H1 (cell line): ENCODE results near the gene SH3BP2. TPM values are rescaled to one million over a fixed set of nuclear protein-coding genes. Genes with fewer than 3 reads are reported as not detected.

ENCODE experiments used
- CTCF ChIA-PET: fragments of 300-600 bp; sonication (Branson Sonifier 250); formaldehyde crosslinking; loops from one replicate; lab custom pipeline; 2021; ENCODE audit not compliant: partially characterized antibody; lab: Charles Lee
- POLR2A ChIA-PET: fragments of 300-600 bp; sonication (Branson Sonifier 250); formaldehyde crosslinking; loops from one replicate; lab custom pipeline; 2021; ENCODE audit warnings: inconsistent platforms; ENCODE audit not compliant: partially characterized antibody; lab: Charles Lee
- DNase-seq, 2 experiments: peaks; one replicate each; pipeline versions ENCODE4 v3.0.0 to v3.0.0-alpha.2; 2010 to 2022; ENCODE audit warnings: low spot score in 2 of 2, low read depth in 1 of 2, mixed read lengths in 1 of 2
- FAIRE-seq: peaks from 2 replicates; lab custom pipeline; 2011; peaks lifted over from hg19 to GRCh38; lab: Jason Lieb, UNC
- H2AFZ ChIP-seq: 2 replicates; pipeline ENCODE4 v1.8.1; 2012; ENCODE audit warnings: low read length, inconsistent platforms
- H2AK5ac ChIP-seq: 2 replicates; pipeline ENCODE4 v1.6.1; 2013; ENCODE audit warnings: low read depth, low read length
- H2BK120ac ChIP-seq: replicated peaks from 2 replicates; pipeline ENCODE3; 2013; ENCODE audit warnings: low read depth, low read length, inconsistent platforms
- H2BK12ac ChIP-seq: 2 replicates; pipeline ENCODE4 v1.6.1; 2013; ENCODE audit warnings: low read depth, low read length
- H2BK15ac ChIP-seq: 2 replicates; pipeline ENCODE4 v1.6.1; 2013; ENCODE audit warnings: low read length
- H2BK20ac ChIP-seq: 2 replicates; pipeline ENCODE4 v1.6.1; 2013; ENCODE audit warnings: low read length
- H2BK5ac ChIP-seq: 2 replicates; pipeline ENCODE4 v1.6.1; 2013; ENCODE audit warnings: low read depth, low read length
- H3K14ac ChIP-seq: 2 replicates; pipeline ENCODE4 v1.6.1; 2013; ENCODE audit warnings: inconsistent platforms; ENCODE audit not compliant: insufficient read length
- H3K18ac ChIP-seq: 2 replicates; pipeline ENCODE4 v1.6.1; 2013; ENCODE audit warnings: low read length; ENCODE audit errors: extremely low read depth
- H3K23ac ChIP-seq: 2 replicates; pipeline ENCODE4 v1.6.1; 2013; ENCODE audit warnings: inconsistent platforms; ENCODE audit not compliant: insufficient read length
- H3K23me2 ChIP-seq: 2 replicates; pipeline ENCODE4 v1.6.1; 2013; ENCODE audit warnings: low read depth, low read length
- H3K27ac ChIP-seq: 2 replicates; pipeline ENCODE4 v1.6.1; 2011; ENCODE audit warnings: low read depth, low read length, inconsistent platforms
- H3K27me3 ChIP-seq, 4 experiments: replicated peaks in 1 of 4; 1 replicate in 1 of 4; 2 replicates in 3 of 4; pipeline versions ENCODE4 v1.6.1 to v1.8.1; 2011 to 2013; ENCODE audit warnings: low read length in 3 of 4, mild to moderate bottlenecking in 3 of 4, inconsistent platforms in 2 of 4, mixed read lengths in 2 of 4, moderate library complexity in 1 of 4; ENCODE audit not compliant: control insufficient read depth in 3 of 4, insufficient read depth in 3 of 4; ENCODE audit errors: extremely low read depth in 1 of 4
- H3K36me3 ChIP-seq, 4 experiments: 2 replicates each; pipeline versions ENCODE4 v1.6.1 to v1.8.1; 2011 to 2013; ENCODE audit warnings: mild to moderate bottlenecking in 4 of 4, low read length in 3 of 4, moderate library complexity in 2 of 4, control low read depth in 1 of 4, inconsistent platforms in 1 of 4; ENCODE audit not compliant: insufficient read depth in 4 of 4, control insufficient read depth in 2 of 4
- H3K4ac ChIP-seq: replicated peaks from 2 replicates; pipeline ENCODE3; 2013; ENCODE audit warnings: low read length, low read depth, mixed read lengths, inconsistent platforms; ENCODE audit not compliant: insufficient read length
- H3K4me1 ChIP-seq, 4 experiments: replicated peaks in 1 of 4; 1 replicate in 1 of 4; 2 replicates in 3 of 4; pipeline versions ENCODE4 v1.6.1 to v1.8.1; 2011 to 2013; ENCODE audit warnings: low read length in 3 of 4, inconsistent platforms in 2 of 4, mixed read lengths in 1 of 4; ENCODE audit not compliant: insufficient read depth in 4 of 4, control insufficient read depth in 3 of 4
- H3K4me2 ChIP-seq, 2 experiments: 2 replicates each; pipeline versions ENCODE4 v1.6.1 to v1.8.1; 2011 to 2013; ENCODE audit warnings: low read depth in 2 of 2, low read length in 2 of 2, control low read depth in 1 of 2, inconsistent platforms in 1 of 2, mild to moderate bottlenecking in 1 of 2; ENCODE audit not compliant: insufficient read depth in 1 of 2
- H3K4me3 ChIP-seq, 4 experiments: fragments of 200-600, 300-600 bp in 1 of 4; sonication (generic), shearing (Covaris generic), sonication (Bioruptor Twin) in 1 of 4; 2 replicates each; pipeline versions ENCODE4 v1.5.1 to v1.8.1; 2011 to 2016; ENCODE audit warnings: low read length in 4 of 4, low read depth in 3 of 4, control low read depth in 2 of 4, inconsistent platforms in 2 of 4, mild to moderate bottlenecking in 2 of 4, mixed read lengths in 1 of 4, moderate library complexity in 1 of 4; ENCODE audit not compliant: insufficient read depth in 2 of 4; ENCODE audit errors: extremely low read depth in 1 of 4
- H3K56ac ChIP-seq: replicated peaks from 2 replicates; pipeline ENCODE3; 2013; ENCODE audit warnings: low read depth, mild to moderate bottlenecking, mixed read lengths, low read length, inconsistent platforms; ENCODE audit not compliant: insufficient read length
- H3K79me1 ChIP-seq: 2 replicates; pipeline ENCODE4 v1.6.1; 2013; ENCODE audit warnings: low read depth, low read length, control low read depth
- H3K79me2 ChIP-seq, 2 experiments: 2 replicates each; pipeline versions ENCODE4 v1.6.1 to v1.8.1; 2012 to 2013; ENCODE audit warnings: low read length in 2 of 2, mild to moderate bottlenecking in 2 of 2, inconsistent platforms in 1 of 2; ENCODE audit not compliant: insufficient read depth in 2 of 2, control insufficient read depth in 1 of 2
- H3K9ac ChIP-seq, 4 experiments: replicated peaks in 1 of 4; 1 replicate in 1 of 4; 2 replicates in 3 of 4; pipeline versions ENCODE4 v1.6.1 to v1.8.1; 2011 to 2013; ENCODE audit warnings: low read depth in 3 of 4, low read length in 3 of 4, control low read depth in 2 of 4, mild to moderate bottlenecking in 2 of 4, moderate library complexity in 2 of 4, inconsistent platforms in 1 of 4; ENCODE audit errors: extremely low read depth in 1 of 4
- H3K9me3 ChIP-seq, 2 experiments: 2 replicates each; pipeline versions ENCODE4 v1.6.1 to v1.8.1; 2012 to 2013; ENCODE audit warnings: mild to moderate bottlenecking in 2 of 2, moderate library complexity in 2 of 2, control low read depth in 1 of 2, inconsistent platforms in 1 of 2, low read depth in 1 of 2, low read length in 1 of 2, mixed read lengths in 1 of 2; ENCODE audit not compliant: insufficient read depth in 2 of 2
- H4K20me1 ChIP-seq, 2 experiments: replicated peaks in 1 of 2; 2 replicates each; pipeline versions ENCODE3 to v1.8.1; 2011 to 2013; ENCODE audit warnings: inconsistent platforms in 2 of 2, low read length in 2 of 2, mild to moderate bottlenecking in 1 of 2; ENCODE audit not compliant: insufficient read depth in 2 of 2, control insufficient read depth in 1 of 2
- H4K5ac ChIP-seq: 2 replicates; pipeline ENCODE4 v1.6.1; 2013; ENCODE audit warnings: low read length, low read depth, mixed read lengths, inconsistent platforms; ENCODE audit not compliant: insufficient read length
- H4K8ac ChIP-seq: 2 replicates; pipeline ENCODE4 v1.8.0; 2013; ENCODE audit warnings: mild to moderate bottlenecking, moderate library complexity, low read length, inconsistent platforms; ENCODE audit not compliant: insufficient read depth; ENCODE audit errors: extremely low read depth
- H4K91ac ChIP-seq: replicated peaks from 2 replicates; pipeline ENCODE3; 2013; ENCODE audit warnings: low read length, mixed read lengths, inconsistent platforms; ENCODE audit not compliant: insufficient read length
- ASH2L ChIP-seq: fragments of 200-600, 300-600 bp; sonication (generic); IDR thresholded peaks from one replicate; pipeline ENCODE4 v1.7.1; 2017; ENCODE audit warnings: low read length
- JUND ChIP-seq: IDR thresholded peaks from 2 replicates; pipeline ENCODE4 v1.6.1; 2011; ENCODE audit warnings: mild to moderate bottlenecking, improper control_type of control experiment, low read length
- TAF7 ChIP-seq: optimal IDR thresholded peaks from 2 replicates; pipeline ENCODE3; 2011; ENCODE audit warnings: low read depth, mild to moderate bottlenecking, inconsistent platforms, low read length, moderate library complexity, borderline replicate concordance
- whole genome bisulfite sequencing, 2 experiments: shearing (Covaris generic) in 1 of 2; methylation state at CpG; one replicate each; pipeline versions ENCODE4 v1.1.6 to v1.1.7; 2013 to 2015; ENCODE audit warnings: low lambda C conversion rate in 2 of 2, mixed read lengths in 2 of 2, inconsistent platforms in 1 of 2, low coverage in 1 of 2, missing lambda C conversion rate in 1 of 2; ENCODE audit not compliant: insufficient replicate concordance in 2 of 2, insufficient coverage in 1 of 2, insufficient read length in 1 of 2; ENCODE audit errors: extremely low coverage in 1 of 2, missing lambda C conversion rate in 1 of 2; 5-methylcytosine and 5-hydroxymethylcytosine counted together
- polyA plus RNA-seq, 7 experiments: library from polyadenylated mRNA; depleted of rRNA in 3 of 7; stranded (reverse) in 5 of 7; unstranded in 2 of 7; fragments of >200 nt in 5 of 7; fragments of 200-250 nt in 2 of 7; gene quantifications; 1 replicate in 5 of 7; 2 replicates in 1 of 7; 4 replicates in 1 of 7; pipeline versions ENCODE4 v1.2.1 to v1.2.3, GENCODE V29; 2011 to 2013; ENCODE audit warnings: missing spikeins in 2 of 7, mixed read lengths in 2 of 7
- total RNA-seq: library from RNA; stranded (reverse); fragmentation: NEBNext Ultra II Directional; extraction: Animal tissue kit (Norgen Biotek cat#: 25700); gene quantifications from 2 replicates; pipeline ENCODE4 v1.2.1, GENCODE V29; 2021
- TF ChIP-seq, protein P1 (sequence below): IDR thresholded peaks from 2 replicates; pipeline ENCODE4 v1.6.1; 2011; ENCODE audit warnings: low read depth, mild to moderate bottlenecking, low read length; ENCODE audit not compliant: insufficient read depth
- TF ChIP-seq, protein P2 (sequence below): IDR thresholded peaks from 2 replicates; pipeline ENCODE4 v1.6.1; 2012; ENCODE audit warnings: low read length, inconsistent platforms

SH3BP2 gene
- total and polyA plus RNA-seq, 2 of the 8 experiments (the other 6 are each of a cell fraction or from before 2014, with no cell fraction given): 27.4 to 31.4 TPM

DNA sequence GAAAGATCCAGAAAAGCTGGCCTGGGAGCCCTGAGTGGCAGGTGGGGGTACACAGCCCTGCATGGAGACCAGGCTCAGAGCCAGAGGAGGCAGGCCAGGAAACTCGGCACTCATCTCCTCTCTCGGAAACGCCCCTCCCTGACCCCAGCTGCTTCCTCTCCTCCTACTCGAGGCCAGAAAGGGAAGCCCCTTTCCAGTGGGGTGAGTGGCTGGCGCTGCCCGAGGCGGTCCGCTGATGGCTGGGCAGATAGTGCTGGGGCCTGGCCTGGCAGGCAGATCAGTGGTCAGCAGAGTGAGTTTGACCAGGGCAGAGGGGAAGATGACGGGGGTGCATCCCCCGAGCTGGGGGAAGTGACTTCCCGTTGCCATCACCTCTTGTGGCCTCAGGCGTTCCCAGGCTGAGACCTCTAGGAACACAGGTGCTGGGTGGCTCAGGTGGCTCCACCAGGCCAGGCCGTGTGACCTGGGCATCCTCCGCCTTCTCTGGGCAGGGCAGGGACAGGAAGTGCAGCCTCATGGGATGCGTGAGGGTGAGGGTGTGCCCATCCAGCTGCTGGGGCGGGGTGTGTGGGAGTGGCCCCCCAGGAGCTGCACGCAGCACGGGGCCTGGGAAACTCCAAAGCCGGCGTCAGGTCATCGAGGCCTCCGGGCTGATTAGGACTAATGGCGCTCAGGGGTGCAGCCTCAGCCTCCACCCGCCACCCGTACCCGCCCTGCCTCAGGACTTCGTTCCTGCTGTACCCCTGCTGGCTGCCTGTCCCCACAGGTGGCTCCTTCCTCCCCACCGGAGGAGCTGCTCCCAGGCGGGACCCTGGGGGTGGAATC, 5.7 kb downstream of the SH3BP2 start:
- FAIRE-seq (no peak), DNase-seq (no peak)
- Histone ChIP-seq H3K4me1 (peaks cover 0 to 26% (median 16%) of the 10 kb centered on the region in 4 experiments; a peak in 6 of 7 replicates), H2BK15ac (0 out of 2 replicates have a peak overlapping the region, but pooled peaks have one; percentile 5), H3K79me2 (no peaks in the 10 kb centered on the region), H3K27me3 (peaks cover 0 to 9% (median 6%) of the 10 kb centered on the region in 4 experiments; a peak in 5 of 7 replicates), H3K27ac (no peak overlapping the region; the same call in 1 of the 2 replicates), H4K5ac (no peak overlapping the region), H3K23me2 (no peaks in the 10 kb centered on the region; the same call in 1 of the 2 replicates), H3K4me2 (no peak overlapping the region), H4K8ac (no peak overlapping the region; the same call in 1 of the 2 replicates), H2BK5ac (peak overlapping the region; percentile 15; the same call in 1 of the 2 replicates), H2BK12ac (0 out of 2 replicates have a peak overlapping the region, but pooled peaks have one; percentile 12), H3K56ac (no peak overlapping the region), H2AK5ac (no peak overlapping the region), H3K14ac (no peak overlapping the region), H2AFZ (no peak overlapping the region), H4K91ac (no peak overlapping the region), H3K4me3 (no peak overlapping the region), H4K20me1 (peaks cover 4 to 5% of the 10 kb centered on the region in 2 experiments), H3K4ac (no peak overlapping the region), H3K18ac (peak overlapping the region; percentile 32; the same call in 1 of the 2 replicates), H3K9ac (no peak overlapping the region), H3K79me1 (0 out of 2 replicates have a peak, but pooled peaks cover 2% of the 10 kb centered on the region), H3K36me3 (no peaks in the 10 kb centered on the region), H2BK120ac (no peak overlapping the region), H2BK20ac (no peak overlapping the region), H3K23ac (no peak overlapping the region), H3K9me3 (no peaks in the 10 kb centered on the region)
- ChIA-PET CTCF (interaction anchor here (0.7 to 2.1 kb wide), 4 partner anchors 8 to 35 kb away, joined by 3 to 9 read pairs (median 4); no protein-coding TSS in a partner anchor), POLR2A (interaction anchor here (0.7 to 6.6 kb wide), 7 partner anchors 9 to 206 kb away, joined by 3 to 48 read pairs (median 4); no protein-coding TSS in a partner anchor)
- 91% methylated on average over 21 of the region's 29 CpGs; no CpG with 5 or more reads in 1 of the 2 experiments for WGBS, 2 experiments
- no peak for TF ChIP-seq TAF7
- TF ChIP-seq ASH2L: no peak
- TF ChIP-seq, protein P1, sequence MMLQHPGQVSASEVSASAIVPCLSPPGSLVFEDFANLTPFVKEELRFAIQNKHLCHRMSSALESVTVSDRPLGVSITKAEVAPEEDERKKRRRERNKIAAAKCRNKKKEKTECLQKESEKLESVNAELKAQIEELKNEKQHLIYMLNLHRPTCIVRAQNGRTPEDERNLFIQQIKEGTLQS: no peak
- no peak for TF ChIP-seq JUND
- TF ChIP-seq, protein P2, sequence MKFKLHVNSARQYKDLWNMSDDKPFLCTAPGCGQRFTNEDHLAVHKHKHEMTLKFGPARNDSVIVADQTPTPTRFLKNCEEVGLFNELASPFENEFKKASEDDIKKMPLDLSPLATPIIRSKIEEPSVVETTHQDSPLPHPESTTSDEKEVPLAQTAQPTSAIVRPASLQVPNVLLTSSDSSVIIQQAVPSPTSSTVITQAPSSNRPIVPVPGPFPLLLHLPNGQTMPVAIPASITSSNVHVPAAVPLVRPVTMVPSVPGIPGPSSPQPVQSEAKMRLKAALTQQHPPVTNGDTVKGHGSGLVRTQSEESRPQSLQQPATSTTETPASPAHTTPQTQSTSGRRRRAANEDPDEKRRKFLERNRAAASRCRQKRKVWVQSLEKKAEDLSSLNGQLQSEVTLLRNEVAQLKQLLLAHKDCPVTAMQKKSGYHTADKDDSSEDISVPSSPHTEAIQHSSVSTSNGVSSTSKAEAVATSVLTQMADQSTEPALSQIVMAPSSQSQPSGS: no peak
